SK-N-MC (cell line): ENCODE measurements around the gene ZNRF3.

Experiments used
- EZH2 ChIP-seq: fragments of 200-600 bp; sonication (generic); IDR thresholded peaks from one replicate; pipeline ENCODE4 v1.6.1; 2017; ENCODE audit warnings: antibody characterized with exemption
- FOXP2 ChIP-seq: optimal IDR thresholded peaks from 2 replicates; pipeline ENCODE3; 2011; ENCODE audit warnings: mild to moderate bottlenecking, moderate library complexity; ENCODE audit not compliant: insufficient read depth; ENCODE audit errors: extremely low read length, control extremely low read depth
- POLR2AphosphoS5 ChIP-seq: IDR thresholded peaks from 2 replicates; pipeline ENCODE4 v1.6.1; 2012; ENCODE audit warnings: mild to moderate bottlenecking, low read depth, low read length, borderline replicate concordance

- TF ChIP-seq EZH2 (no peak), POLR2AphosphoS5 (no peak), FOXP2 (no peak)
Measured at GRCh38 chr22:29093501-29094300, 210.3 kb downstream of the ZNRF3 start.
